Measurements from ENCODE around the gene SLX9.
"Not testable (repeated sequence)": the region's sequence is repeated elsewhere in the genome, so short reads cannot be mapped to it uniquely, and the experiment has no call there.

Gene SLX9

DNA sequence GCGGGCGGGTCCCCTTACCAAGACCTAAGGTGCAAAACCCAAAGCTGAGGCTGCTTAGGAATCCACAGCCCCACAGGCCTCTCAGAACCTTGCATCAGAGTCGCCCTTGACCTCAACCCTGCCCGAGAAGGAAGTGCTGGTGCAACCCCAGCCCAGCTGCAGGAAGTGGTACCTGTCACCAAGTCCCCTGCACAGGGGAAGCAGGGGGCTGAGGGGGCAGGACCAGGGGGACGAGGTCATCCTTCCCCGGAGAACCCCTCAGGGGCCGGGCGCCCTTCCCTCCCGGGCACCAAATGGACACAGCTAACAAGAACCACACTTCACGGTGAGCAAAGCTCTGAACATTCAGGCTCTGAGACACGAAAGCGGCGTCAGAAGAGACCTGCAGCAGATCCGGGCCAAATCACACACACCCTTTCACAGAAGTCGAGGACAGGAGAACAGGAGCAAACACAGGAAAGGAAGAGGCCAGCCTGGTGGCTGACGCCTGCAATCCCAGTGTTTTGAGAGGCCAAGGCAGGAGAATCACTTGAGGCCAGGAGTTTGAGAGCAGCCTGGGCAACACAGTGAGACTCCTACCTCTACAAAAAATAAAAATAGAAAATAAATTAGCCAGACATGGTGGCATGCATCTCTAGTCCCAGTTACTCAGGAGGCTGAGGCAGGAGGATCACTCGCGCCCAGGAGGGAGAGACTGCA lies 25.5 kb upstream of the SLX9 start:
- DNase-seq (ENCODE audit: low read depth in 2 of 3, low spot score in 1 of 3), result no peak

DNA sequence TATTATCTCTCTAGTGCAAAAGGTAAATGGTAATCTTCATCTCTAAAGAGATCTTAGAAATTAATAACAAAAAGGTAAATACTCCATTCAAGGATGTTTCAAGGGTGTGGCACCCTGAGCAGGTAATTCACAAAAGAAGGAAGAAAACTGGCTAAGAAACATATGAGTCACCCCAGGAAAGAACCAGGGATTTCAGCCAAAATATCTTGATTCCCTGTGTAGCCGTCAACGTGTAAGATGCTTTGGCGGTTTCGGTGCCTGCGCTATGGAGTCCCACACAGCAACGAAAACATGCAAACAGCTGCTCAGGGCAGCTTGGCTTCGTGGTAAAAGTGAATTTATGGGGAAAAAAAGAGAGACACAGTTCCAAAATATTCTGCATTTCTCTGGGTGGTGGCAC lies 22.9 kb upstream of the SLX9 start:
- no peak for DNase-seq (ENCODE audit: low read depth in 2 of 3, low spot score in 1 of 3)

DNA sequence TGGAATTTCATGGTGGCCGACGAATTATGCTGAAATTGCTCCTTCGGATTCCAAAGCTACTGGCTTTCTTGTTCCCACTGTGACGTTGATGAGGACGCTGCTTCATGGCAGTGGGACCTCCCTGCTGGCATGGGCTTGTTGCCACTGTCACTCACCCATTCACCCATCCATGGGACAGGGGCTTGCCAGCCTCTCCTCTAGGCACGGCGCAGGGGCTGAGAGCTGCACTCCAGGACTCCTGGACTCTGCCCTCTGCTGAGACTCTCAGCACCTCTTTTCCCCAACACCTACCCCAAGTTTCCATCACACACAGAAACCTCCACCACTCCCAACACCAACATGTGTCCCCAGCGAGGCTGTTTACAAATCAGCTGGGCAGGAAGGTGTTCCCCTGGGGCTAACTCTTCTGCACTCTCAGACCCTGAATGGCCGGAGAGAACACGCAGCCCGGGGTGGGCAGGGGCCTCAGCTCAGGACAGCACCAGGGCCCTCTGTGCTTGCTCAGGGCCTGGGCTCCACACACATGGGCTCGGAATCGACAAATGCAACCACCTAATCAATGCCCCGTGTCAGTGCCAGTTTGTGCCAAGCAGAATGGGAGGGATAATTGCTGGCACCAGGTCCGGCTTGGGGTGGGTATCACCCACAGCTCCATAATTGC lies 22.3 kb upstream of the SLX9 start:
- no peak for DNase-seq (ENCODE audit: low read depth in 2 of 3, low spot score in 1 of 3)

DNA sequence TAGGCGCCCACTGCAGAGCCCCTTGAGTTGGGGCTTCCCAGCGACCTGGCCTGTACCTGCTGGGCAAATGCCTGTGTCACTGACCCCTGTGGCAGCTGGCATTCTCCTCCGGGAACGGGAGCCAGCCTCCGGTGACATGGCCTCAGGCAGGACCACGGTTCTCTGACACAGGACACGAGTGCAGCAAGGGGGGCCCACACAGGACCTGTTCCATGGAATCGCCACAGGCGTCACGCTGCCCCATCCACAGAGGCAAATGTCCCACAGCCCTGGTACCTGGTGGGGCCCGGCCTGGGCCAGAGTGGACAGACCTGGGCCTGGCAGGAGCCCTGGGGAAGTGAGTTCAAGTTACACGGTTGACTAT lies 21.7 kb upstream of the SLX9 start:
- no peak for DNase-seq (ENCODE audit: low read depth in 2 of 3, low spot score in 1 of 3)

DNA sequence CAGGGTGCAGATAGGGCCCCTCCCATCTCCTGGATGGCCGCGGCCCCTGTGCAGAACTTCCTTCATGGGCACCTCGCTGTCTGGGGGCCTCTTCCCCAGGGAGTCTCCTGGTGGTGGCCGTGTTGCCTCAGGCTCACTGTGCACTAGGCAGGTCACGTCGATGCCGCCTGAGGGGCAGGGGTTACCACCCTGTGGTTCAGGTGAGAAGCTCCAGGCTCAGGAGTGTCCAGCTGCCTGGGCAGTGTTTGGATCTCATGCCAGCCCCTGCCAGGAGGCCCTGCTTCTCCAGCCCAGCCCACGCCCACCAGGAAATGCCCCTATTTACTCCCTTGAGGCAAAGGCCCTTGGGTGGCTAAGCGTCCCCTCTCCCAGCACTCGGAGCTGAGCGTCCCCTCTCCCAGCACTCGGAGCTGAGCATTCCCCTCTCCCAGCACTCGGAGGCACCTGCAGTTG lies 21.2 kb upstream of the SLX9 start:
- no peak for DNase-seq (ENCODE audit: low read depth in 2 of 3, low spot score in 1 of 3)

DNA sequence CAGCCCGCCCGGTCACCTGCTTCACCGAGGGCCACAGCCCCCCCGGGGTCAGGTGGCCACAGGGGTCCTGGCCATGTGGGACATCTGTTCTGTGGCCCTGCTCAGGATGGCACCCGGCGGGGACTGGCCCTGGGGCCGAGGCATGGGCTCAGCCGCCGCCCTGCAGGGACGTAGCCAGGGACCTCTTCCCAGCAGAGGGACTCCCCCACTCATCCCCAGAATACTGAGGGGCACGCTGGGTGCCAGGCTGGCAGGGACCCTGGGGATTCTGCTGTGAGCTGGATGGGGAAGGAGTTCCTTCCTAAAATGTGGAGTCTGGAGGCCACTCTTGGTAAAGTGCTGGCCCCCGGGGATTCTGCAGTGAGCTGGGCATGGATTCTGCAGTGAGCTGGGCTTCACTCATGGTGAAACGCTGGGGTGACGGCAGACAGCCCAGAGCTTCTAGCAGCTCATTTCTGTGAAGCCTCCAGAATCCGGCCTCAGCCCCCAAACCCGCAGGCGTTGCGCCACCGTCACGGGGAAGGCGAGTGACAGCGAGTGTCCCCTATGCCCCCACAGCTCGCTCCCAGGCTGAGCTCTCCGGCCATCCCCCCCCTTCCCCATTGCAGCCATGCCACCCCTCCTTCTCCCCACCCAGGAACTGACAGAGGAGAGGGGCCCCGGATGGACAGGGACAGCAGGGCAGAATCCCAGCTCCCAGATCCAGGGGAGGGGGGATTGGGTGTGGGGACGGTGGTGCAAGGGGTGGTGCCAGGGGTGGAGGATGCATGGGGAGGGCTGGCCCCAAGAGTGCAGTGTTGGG lies 20.5 kb upstream of the SLX9 start:
- no peak for DNase-seq (ENCODE audit: low read depth in 2 of 3, low spot score in 1 of 3)

DNA sequence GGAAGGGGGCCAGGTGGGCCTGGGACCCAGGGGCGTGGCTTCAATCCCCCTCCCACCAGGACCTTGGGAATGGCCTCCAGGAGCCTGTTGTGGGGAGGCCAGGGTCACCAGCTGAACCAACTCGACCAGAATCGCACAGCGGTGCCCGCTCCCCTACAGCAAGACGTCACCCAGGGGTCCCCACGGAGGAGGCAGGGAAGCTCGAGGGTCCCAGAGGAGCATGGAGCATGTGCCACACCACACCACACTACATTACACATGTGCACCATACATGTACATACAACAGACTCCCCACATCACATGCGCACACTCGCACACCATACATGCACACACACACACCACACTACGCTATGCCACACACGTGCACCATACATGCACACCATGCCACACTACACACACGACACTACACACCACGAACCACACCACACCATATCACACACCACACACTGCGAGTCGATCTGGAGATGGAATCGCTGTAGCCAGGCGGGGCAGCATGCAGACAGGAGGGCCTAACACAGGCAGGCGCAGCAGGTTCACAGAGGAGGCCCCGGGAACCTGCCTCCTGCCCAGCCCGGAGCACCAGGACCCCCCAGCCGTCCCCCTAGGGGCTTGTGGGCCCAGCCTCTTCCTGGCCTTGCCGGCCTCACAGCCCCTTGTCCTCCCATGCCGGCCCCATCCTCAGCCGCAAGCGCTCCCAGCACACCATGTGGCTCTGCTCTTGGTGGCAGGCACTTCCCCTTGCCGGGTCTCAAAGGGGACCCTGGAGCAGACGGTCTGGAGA lies 19.7 kb upstream of the SLX9 start:
- DNase-seq (ENCODE audit: low read depth in 2 of 3, low spot score in 1 of 3), result no peak

DNA sequence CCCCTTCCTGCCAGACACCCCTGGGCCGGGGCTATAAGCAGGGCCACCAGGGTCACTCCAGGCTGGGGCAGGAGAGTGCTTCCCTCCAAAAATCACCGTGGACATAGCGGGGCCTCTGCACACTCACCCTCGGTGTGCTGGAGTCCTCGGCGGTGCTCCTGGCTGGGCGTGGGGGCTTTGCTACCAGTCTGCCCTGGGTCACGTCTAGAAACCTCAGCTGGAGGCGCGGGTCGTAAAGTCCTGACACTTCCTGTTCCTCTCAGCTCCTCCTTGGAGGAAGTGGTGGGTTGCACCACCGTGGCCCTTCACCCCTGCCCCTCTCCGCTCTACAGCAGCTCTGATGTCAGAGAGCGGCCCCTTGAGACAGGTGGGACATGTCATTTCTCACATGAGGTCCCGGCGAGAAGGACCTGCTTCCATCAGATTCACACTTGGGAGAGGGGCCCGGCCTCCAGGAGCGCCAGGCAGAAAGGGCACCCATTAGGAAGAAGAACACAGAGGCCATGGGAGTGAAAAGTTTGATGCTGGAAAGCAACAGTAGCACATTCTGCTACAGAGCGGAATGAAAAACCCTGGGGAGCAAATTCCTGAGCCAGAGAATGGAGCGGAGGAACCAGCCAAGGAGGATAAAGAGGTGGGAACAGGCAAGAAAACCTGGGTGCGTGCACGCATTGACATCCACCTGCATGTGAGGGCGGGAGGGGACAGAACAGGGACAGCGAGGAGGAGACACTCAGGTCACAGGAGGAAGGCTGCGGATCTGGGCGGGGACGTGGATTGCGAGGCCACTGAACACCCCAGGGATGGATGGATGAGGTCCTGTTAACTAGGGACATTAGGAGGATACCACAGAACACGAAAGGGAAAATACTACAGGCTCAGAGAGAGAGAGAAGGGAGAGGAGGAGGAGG lies 18.9 kb upstream of the SLX9 start, which contains the start of gene ITGB2:
TSS of gene ITGB2 (minus strand) at position 206 of the 911 bp plus-strand sequence. CDS start 10,117 bp downstream, outside the sequence.
- peak in 2 of 3 donors; percentile 45 to 57 for DNase-seq (ENCODE audit: low read depth in 2 of 3, low spot score in 1 of 3)

DNA sequence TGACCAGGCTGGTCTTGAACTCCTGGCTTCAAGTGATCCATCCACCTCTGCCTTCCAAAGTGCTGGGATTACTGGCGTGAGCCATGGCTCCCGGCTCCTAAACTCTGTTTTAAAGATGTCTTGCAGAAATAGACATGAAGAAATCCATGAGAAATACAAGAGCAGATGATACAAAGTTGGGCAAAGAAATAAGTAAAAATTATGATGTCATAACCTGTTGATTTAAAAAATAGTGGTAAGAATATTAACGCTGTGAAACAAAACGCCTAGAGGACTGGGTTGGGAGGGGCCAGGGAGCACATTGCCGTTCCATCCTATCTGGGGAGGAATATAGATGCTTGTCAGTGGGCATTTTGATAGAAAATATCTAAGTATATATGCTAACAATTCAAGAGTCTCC lies 17.9 kb upstream of the SLX9 start:
- DNase-seq (ENCODE audit: low read depth in 2 of 3, low spot score in 1 of 3), result no peak

DNA sequence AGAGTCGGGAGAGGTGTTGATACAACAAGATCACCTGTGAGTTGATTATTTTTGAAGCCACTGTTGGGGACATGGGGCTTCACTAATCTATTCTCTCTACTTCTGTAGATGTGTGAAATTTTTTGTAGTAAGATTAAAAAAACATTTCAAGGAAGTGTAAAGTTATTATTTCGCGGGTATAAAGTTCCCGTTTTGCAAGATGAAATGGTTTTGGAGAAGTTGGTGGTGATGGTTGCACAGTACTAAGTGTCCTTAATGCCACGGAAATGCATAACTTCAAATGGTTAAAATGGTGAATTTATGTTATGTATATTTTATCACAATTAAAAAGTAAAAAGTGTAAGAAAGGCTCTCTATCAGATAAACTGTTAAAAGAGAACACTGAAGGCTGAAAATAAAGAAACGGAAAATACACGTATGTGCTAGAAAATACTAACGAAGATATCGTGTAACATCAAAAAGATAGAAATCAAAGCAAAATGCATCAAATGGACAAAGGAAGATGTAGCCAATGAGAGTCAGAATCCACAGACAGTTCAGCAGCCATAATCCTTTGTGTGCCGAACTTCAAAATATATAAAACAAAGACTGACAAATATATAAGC lies 16.2 kb upstream of the SLX9 start:
- no peak for DNase-seq (ENCODE audit: low read depth in 2 of 3, low spot score in 1 of 3)

DNA sequence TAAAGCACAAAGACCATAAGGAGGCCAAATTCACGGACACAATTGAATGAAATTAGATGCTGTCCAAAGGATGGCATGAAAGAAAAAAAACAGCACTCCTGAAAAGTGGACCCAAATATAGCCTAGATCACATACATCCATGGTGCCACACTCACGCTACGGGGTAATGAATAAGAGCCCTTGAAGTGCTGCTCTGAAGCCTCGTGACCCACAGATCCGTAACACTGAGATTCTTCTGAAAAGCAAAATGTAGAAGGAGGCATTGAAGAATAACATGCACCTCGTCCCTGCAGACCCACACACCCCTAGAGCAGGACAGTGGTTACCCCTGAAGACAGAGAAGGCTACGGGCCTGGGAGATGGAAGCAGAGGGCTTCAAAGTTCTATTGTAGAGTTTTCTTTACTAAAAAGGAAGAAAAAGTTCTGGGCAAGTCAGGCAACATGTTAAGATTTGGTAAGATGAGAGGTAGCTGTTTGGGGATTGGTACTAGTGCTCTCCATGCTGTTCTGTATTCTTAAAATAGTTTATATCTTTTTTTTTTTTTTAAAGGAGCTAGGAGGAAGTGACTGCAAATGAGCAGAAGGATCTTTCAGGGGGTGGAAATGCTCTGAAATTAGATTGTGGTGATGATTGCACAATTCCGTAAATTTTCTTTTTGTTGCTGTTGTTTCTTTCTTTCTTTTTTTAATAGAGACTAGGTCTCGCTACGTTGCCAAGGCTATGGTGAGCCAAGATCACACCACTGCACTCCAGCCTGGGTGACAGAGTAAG lies 15.0 kb upstream of the SLX9 start:
- no peak for DNase-seq (ENCODE audit: low read depth in 2 of 3, low spot score in 1 of 3)

DNA sequence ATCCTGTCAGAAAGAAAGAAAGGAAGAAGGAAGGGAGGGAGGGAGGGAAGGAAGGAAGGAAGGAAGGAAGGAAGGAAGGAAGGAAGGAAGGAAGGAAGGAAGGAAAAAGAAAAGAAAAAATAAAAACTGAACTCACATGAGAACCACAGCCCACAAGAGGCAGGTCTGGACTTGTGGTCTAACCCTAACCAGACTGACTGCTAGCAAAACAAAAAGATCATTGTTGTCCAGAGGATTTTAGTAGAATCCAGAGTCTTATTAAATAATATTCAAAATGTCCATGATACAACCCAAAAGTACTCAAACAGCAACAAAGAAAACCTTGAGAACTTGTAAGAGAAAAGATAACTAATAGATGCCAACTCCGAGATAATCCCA lies 14.5 kb upstream of the SLX9 start:
- DNase-seq (ENCODE audit: low read depth in 2 of 3, low spot score in 1 of 3), result no peak

DNA sequence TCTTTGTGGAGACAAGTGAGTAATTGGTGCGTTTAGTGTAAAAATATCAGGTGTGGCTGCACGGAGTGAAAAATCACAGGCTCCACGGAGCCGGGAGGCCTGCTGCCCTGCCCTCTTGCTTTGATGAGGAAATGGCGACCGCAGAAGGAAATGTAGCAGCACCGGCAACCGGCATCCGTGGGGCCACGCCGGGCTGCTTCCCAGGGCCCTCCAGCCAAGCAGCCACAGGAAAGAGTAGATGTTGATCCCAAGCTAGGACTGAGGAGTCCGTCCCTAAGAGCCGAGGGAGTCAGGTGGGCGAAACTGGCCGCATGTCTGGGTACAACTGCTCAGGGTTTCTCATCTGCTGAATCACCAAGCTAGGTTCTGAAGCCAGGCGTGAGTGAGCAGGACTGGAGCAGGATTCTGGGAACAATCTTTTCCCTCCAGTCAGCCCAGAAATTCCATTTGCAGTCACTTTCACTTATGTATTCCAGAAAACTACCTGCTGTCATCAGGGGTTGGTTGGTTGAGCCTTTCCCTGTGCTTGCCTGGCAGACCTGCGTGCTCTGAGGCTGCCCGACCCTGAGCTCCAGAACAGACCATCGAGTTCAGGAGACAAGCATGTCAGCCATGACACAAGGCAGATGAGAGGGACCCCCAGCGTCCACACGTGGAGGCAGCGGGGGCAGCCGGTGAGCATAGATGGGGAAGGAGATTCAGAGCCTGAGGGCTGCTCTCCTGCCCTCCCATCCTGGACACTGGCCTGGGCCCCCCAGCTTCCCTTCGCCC lies 13.3 kb upstream of the SLX9 start:
- DNase-seq (ENCODE audit: low read depth in 2 of 3, low spot score in 1 of 3), result no peak

DNA sequence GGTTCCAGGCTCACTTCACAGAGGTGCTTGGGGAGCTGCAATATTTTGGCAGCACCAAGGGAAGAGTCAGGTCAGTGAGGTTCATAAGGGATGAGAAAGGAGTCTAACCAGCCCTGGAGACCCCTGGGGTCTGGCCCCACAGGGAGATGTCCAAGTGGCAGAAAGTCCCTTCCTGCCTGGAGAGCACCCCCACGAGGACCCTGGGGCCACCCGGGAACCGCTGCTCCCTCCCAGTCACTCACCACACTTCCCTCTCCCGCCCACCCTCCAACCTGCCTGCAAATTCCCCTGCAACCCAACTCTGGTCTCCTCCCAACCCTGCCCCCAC lies 12.6 kb upstream of the SLX9 start:
- DNase-seq (ENCODE audit: low read depth in 2 of 3, low spot score in 1 of 3), result no peak

DNA sequence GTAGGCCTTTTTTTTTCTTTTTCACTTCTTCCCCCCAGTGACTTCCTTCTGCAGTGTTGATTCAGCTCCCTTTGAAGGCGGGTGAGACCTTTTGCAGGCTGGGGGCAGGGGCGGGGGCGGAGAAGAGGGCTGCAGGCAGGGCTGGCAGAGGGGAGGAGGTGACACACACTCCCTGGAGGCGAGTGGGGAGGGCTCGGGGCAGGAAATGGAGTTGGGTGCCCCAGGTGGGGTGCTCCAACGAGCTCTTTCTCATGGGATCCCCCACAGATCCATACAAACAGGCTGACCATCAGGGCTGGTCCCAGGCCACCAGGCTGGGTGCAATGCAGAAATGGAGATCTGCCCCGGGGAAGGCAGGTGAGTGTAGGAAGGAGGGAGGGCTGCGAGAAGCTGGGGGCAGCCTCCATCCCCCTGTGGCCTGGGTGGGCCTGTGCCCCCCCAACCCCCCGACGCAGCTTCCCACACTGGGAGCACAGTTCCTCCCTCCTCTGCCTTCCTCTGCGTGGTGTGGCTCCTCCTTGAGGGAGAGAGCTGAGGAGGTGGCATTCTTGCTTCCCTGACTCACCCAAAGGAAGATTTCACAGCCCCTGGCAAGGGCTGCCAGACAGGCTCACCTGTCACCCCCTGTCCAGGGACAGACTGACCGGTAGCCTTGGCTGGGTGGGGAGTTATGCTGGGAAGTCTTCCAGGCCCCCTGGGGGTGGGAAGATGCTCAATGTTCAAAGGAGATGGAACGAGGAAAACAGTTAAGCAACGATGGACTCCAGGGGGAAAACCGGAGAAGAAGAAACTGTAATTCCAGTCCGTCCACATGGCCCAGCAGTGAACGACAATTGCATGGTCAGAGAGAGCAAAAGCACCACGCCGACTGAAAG lies 12.0 kb upstream of the SLX9 start:
- DNase-seq (ENCODE audit: low read depth in 2 of 3, low spot score in 1 of 3), result peak; percentile 80 to 85 (median 83)

DNA sequence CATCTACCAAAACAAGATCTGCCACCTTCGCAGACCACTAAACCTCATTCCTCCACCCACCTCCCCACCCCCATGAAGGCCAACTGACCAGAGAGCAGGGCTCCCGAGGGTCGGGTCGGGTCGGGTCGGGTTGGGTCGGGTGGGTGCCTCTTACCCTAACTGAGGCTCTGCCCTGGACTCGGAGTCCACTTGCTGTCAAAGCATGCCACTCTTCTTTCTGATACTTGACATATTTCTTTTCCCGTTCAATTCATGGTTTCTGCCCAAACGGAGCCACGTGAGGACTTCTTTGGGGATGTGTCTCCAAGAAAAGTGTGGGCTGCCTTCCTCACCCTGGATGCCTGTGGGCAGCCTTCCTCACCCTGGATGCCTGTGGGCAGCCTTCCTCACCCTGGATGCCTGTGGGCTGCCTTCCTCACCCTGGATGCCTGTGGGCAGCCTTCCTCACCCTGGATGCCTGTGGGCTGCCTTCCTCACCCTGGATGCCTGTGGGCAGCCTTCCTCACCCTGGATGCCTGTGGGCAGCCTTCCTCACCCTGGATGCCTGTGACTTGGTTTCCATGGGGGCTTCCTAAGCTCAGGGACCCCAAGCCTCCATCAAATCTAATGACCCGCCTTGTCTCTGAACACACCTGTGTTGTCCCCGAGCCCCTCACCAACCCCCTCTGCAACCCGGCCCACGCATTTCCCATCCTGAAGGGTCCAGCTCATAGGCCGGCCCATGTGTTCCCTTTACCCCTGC lies 11.2 kb upstream of the SLX9 start:
- not testable (repeated sequence) for DNase-seq (ENCODE audit: low read depth in 2 of 3, low spot score in 1 of 3)
